Ascending aorta (tissue), 2 donors: ENCODE results near the gene TGFBR3. TPM values are rescaled to one million over a fixed set of nuclear protein-coding genes. Genes with fewer than 3 reads are reported as not detected.
A peak's percentile ranks its signal among the peaks of the same experiment; 100 is the strongest.

Experiments
- DNase-seq, 2 donors: peaks; one replicate each; pipeline ENCODE4 v3.0.0-alpha.2; 2019; ENCODE audit warnings: low spot score in 2 of 2
- H3K27ac ChIP-seq, 2 donors: fragments of 200-600 bp; sonication (generic); one replicate each; pipeline ENCODE4 v1.5.1; 2016 to 2017; ENCODE audit warnings: mild to moderate bottlenecking in 1 of 2
- H3K27me3 ChIP-seq: fragments of 200-600 bp; sonication (generic); one replicate; pipeline ENCODE4 v1.5.1; 2017
- H3K36me3 ChIP-seq, 2 donors: fragments of 200-600 bp; sonication (generic); one replicate each; pipeline ENCODE4 v1.5.1; 2016
- H3K4me1 ChIP-seq, 2 donors: fragments of 200-600 bp; sonication (generic); one replicate each; pipeline ENCODE4 v1.5.1; 2016 to 2017; ENCODE audit warnings: mild to moderate bottlenecking in 1 of 2
- H3K4me3 ChIP-seq, 2 donors: fragments of 200-600 bp; sonication (generic); one replicate each; pipeline ENCODE4 v1.5.1; 2016 to 2017; ENCODE audit warnings: mild to moderate bottlenecking in 1 of 2
- H3K9me3 ChIP-seq, 2 donors: fragments of 200-600 bp; sonication (generic); one replicate each; pipeline ENCODE4 v1.5.1; 2016
- CTCF ChIP-seq, 3 experiments: fragments of 200-600 bp in 2 of 3; fragments of 450-650 bp in 1 of 3; sonication (generic) in 2 of 3; IDR thresholded peaks; one replicate each; pipeline ENCODE4 v1.5.1; 2016 to 2019; ENCODE audit warnings: antibody characterized with exemption in 3 of 3, mild to moderate bottlenecking in 1 of 3, moderate library complexity in 1 of 3
- intact Hi-C: fragments of 100-400 bp; cut with DNase I; formaldehyde crosslinking; loops from one replicate; pipeline ENCODE4 v1.15.1; 2023
- total RNA-seq: library from RNA; depleted of rRNA; stranded (reverse); fragments of >200 nt; gene quantifications from one replicate; pipeline ENCODE4 v1.1.0, GENCODE V29; 2016

Gene TGFBR3
- total RNA-seq, 1 donor from 2014 or later: 127 TPM

- DNase-seq: no peak
- H3K9me3 ChIP-seq: no peaks in the 10 kb centered on the region
- intact Hi-C loops: no loop called here
- no peaks in the 10 kb centered on the region for H3K27me3 ChIP-seq
- H3K4me3 ChIP-seq: no peak overlapping the region
- H3K36me3 ChIP-seq: peaks cover 0 to 3% of the 10 kb centered on the region in 2 donors
- H3K4me1 ChIP-seq: peaks cover 0 to 14% of the 10 kb centered on the region in 2 donors
- no peak for TF ChIP-seq CTCF (IDR thresholded peaks at IDR 0.05)
- peak overlapping the region in 1 of 2 donors; percentile 9 for H3K27ac ChIP-seq
These were observed 82.8 kb downstream of the TGFBR3 start for GRCh38 chr1:91803123-91803522.

GRCh38 chr1:91801496-91802115, 84.3 kb downstream of the TGFBR3 start:
- Histone ChIP-seq H3K27ac (no peak overlapping the region), H3K36me3 (peaks cover 0 to 8% of the 10 kb centered on the region in 2 donors), H3K4me3 (no peak overlapping the region), H3K9me3 (no peaks in the 10 kb centered on the region), H3K27me3 (no peaks in the 10 kb centered on the region), H3K4me1 (peaks cover 0 to 7% of the 10 kb centered on the region in 2 donors)
- no peak for TF ChIP-seq CTCF (IDR thresholded peaks at IDR 0.05)
- intact Hi-C loops: no loop called here
- DNase-seq: no peak

GRCh38 chr1:91799863-91800262, 86.1 kb downstream of the TGFBR3 start:
- H3K27ac ChIP-seq: no peak overlapping the region

GRCh38 chr1:91799159-91799558, 86.8 kb downstream of the TGFBR3 start:
- Histone ChIP-seq H3K4me1 (peaks cover 0 to 5% of the 10 kb centered on the region in 2 donors), H3K27ac (peak overlapping the region in 1 of 2 donors; percentile 42), H3K9me3 (no peaks in the 10 kb centered on the region), H3K27me3 (no peaks in the 10 kb centered on the region), H3K4me3 (no peak overlapping the region), H3K36me3 (peaks cover 0 to 11% of the 10 kb centered on the region in 2 donors)
- intact Hi-C loops: no loop called here
- no peak for DNase-seq
- no peak for TF ChIP-seq CTCF (IDR thresholded peaks at IDR 0.05)

More at GRCh38 chr1:91799863-91800262, 86.1 kb downstream of the TGFBR3 start:
- Histone ChIP-seq H3K36me3 (peaks cover 0 to 11% of the 10 kb centered on the region in 2 donors), H3K4me3 (no peak overlapping the region), H3K4me1 (peaks cover 0 to 4% of the 10 kb centered on the region in 2 donors), H3K27me3 (no peaks in the 10 kb centered on the region), H3K9me3 (no peaks in the 10 kb centered on the region)
- DNase-seq: no peak
- intact Hi-C loops: no loop called here
- TF ChIP-seq CTCF (IDR thresholded peaks at IDR 0.05): no peak

- H3K36me3 ChIP-seq: peaks cover 0 to 11% of the 10 kb centered on the region in 2 donors
- H3K4me1 ChIP-seq: peaks cover 0 to 5% of the 10 kb centered on the region in 2 donors
- TF ChIP-seq CTCF (IDR thresholded peaks at IDR 0.05): no peak
- intact Hi-C loops: no loop called here
- no peak overlapping the region for H3K4me3 ChIP-seq
- DNase-seq: no peak
- H3K27ac ChIP-seq: peak overlapping the region in 1 of 2 donors; percentile 42
- H3K9me3 ChIP-seq: no peaks in the 10 kb centered on the region
- H3K27me3 ChIP-seq: no peaks in the 10 kb centered on the region
These were observed 87.2 kb downstream of the TGFBR3 start for GRCh38 chr1:91798740-91799139.
